GM19397 (cell line): ENCODE measurements around the gene PATZ1.

ENCODE experiments used
- ATAC-seq: cut with Tn5 transposase; IDR thresholded peaks from one replicate; pipeline ENCODE4 v1.9.1; 2021; ENCODE audit warnings: mild to moderate bottlenecking, moderate library complexity; ENCODE audit not compliant: unreplicated experiment

Gene PATZ1

DNA sequence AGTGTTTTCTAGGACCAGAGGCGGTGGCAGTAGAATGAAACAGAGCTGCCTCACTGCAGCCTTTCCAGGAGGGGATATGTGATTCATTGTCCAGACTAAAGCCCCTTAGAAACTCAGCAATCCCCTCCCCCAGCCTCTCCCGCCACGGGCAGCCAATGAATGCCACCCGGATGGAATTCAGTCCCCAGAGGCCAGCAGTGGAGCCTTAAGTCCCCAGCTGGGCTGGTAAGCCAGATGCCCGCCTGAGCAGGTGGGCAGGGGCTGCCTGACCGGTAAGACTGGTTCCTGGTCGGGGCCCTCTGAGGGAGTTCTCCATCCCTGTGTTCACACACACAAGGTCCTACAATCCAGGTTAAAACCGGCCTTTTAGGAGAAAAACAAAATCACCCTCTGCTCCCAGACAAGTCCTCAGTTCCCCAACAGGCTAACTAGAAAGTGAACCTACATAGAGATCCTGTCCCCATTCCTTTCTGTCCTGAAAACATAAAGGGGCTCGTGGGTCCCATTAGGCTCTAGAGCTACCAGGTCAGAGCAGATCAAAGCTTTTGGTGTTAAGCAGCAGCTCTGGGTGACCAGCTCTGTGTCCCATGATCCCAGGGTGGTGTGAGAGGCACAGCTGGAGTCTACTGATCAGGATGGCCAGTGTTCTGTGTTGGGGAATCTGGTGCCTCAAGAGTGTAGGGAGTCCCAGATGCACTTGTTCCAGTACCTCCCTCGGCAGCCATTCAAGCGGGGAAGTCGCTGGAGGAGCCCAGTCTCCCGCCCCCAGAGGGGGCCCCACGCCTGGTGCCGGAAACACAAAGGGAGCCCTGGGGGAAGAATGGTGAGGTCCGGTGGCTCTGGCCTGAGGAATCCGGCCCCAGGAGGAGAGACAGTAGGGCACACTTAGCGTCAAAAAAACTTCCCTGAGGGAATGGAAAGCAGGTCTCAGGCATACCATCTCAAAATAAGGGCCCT is 2.6 kb downstream of the PATZ1 start:
- no peak for ATAC-seq

DNA sequence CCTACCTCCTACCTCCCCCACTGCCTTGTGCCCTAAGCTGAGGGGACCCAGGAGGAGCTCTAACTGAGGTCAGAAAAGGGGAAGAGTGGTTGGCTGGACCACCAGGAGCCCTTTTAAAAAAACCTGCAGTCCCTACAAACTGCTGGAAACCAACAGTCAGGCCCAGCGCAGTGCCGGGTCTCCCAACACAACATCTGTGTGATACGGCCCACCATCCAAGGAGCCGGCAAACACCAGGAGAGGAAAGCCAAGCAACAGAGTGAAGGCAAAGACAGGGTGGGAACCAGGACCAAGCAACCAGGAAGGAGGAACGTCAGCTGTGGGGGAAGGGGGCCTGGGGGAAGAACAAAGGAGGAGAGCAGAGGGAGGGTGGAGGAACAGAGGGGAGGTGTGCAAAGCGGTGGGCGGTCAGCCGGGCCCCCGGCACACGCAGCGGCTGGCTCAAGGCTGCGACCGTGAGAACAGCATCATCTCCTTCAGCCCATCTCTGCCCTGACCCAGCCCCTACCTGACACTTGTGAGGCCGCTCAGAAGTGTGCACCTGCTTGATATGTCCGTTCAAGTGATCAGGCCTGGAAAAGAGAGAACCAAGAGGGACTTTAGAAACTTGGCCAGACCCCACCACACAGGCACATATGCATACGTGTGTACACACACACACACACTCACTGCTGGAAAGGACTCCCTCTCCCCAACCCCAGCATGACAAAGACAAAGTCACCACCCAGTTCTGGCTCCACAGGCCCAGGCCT is 3.6 kb downstream of the PATZ1 start:
- ATAC-seq: no peak

DNA sequence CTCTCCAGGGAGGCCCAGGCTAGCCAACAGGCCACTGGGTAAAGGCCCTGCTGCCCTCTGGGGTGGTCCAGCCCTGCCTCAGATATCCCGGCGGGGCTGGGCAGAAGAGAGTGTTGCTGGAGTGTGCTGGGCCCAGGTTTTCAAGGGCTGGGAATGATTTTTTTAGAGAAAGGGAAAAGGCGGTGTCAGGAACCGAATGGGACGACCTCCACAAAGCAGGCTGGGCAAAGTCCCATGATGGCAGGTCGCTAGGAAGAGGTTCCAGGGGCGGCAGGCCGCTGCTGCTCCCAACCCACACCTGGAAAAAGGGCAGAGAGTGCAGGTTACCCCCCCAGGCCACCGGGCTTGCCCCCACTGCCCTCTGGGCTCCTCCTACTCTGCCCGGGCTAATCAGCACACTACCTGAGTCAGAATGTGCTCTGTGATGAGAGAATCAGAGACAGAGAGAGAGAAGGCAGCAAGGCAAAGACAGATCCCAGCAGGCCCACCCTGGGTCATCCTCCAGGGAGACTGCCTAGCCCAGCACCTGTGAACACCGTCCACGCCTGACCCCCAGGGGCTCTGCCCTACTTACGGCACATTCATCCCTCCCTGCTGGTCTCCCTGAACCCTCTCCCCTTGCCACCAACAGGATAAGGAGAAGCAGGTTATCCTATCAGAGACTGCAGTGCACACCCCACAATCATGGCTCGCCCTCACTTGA is 4.6 kb downstream of the PATZ1 start:
- no peak for ATAC-seq

DNA sequence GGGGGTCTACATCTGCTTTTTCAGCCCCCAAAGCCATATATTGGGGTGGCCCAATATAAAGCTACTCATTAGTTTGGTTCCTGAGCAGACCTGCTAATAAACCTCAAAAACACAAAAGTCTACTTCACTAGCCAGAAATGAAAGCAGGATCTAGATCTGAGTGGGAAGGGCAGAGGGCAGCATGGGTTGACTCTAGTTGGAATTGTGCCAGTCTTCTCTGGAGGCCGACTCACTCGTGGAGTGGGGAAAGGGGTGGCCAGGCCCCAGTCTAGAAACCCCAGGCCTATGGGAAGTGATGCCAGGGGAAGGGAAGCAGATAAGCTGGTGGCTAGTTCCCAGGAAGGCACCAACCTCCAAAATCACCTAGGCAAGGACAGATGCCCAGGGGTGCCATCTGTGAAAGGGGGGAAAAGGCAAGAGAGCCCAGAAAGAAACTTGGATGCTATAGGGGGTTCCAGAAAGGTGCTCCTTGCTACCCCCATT is 5.3 kb downstream of the PATZ1 start:
- no peak for ATAC-seq

DNA sequence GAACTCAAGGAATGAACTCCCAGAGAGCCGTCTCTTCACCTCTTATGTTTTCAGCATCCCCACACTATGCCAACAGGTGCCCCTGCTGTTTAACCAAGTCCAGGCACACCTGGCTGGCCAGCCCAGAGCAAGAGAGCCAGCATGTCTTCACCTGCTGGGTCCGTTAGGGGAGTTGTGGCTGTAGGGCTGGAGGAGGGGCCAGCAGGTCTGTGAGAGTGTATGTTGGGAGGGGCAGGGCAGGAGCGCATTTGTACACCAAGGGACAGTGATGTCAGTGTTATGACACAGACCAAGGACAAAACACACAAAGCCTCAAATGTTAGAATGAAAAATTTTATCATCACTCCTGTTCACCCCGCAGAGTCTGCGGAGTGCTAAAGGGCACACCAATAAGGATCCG is 5.8 kb downstream of the PATZ1 start:
- ATAC-seq: no peak

DNA sequence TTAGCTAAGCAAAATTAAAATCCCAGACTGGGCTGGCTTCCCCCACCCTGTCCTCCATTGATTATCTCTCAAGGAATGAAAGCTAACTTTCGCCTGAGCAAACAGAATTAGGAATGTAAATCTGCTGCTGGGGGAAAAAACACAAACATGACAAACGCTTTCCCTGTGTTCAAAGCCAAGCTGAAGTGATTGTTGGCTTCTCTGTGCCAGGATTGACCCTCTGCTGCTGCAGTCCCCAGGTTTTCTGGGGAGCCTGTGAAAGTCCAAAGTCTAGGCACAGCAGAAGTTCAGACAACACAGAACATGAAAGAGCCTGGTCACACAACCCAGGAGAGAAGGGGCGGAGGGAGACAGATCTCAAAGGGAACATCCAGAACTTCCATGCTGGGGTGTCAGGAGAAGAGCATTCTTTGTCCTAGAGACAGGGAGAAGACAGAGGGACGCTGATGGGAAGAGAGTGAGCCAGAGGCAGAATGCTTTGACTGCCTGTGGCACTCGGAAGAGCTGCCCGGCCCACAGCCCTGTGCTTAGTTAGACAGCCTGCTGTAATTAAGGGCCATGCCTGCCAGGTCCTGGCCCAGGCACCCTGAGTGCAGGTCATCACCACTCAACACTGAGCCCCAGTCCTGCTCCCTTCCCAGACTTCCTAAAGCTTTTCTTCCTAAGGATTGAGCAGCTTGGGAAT is 6.9 kb downstream of the PATZ1 start:
- ATAC-seq: no peak

DNA sequence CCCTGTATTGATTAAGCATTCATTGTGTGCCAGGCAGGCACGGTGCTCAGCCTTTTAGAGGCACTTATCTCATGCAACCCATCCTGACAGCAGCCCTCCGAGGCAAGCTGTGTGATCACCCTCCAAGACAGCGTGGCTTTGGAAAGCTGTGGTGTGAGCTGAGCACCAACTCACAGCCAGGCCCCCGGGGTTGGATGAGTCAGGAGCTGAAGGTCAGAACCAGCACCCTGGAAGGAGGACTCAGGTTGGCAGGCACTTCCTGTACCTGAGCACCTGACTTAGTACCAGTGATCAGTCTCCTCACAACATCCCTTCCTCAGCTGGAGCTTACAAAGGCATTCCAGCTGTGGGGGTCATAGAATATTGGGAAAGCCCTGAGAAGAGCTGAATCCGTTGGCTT is 9.0 kb downstream of the PATZ1 start:
- ATAC-seq: no peak

DNA sequence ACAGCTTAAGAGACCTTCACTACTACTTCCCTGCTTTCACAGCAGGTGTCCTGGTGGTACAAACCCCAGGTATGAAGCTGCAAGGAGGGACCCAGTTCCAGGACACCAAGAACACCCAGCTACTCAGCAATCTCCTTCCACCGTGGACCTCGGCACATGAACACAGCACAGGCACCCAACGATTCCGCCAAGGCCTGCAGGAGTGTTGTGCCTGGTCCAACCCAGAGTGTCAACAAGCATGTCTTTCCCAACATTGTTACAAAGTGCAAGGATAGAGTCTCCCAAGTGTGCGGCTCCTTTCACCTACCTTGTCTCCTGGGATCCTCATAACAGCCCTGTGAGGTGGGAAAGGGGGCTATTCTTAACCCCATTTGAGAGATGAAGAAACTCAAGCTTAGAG is 11.8 kb downstream of the PATZ1 start:
- no peak for ATAC-seq

DNA sequence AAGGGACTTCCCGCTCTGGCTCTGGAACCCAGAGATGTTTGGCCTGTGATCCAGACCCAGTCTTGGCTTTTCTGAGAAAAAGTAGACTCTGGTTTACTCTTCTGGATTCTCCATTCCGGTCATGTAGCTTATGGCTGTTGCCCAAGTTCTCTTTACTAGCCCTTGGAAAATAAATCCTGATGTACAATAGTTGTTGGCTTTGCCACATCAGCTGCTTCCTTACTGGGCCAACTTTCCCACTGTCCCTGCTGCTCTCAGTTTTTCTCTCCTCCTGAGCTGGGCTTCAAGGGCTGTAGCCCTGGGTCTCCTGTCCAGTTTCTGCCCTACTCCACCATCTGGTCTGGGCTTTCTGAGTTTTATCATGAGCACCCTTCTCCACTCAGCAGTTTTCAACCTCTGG is 12.5 kb downstream of the PATZ1 start:
- ATAC-seq: no peak

DNA sequence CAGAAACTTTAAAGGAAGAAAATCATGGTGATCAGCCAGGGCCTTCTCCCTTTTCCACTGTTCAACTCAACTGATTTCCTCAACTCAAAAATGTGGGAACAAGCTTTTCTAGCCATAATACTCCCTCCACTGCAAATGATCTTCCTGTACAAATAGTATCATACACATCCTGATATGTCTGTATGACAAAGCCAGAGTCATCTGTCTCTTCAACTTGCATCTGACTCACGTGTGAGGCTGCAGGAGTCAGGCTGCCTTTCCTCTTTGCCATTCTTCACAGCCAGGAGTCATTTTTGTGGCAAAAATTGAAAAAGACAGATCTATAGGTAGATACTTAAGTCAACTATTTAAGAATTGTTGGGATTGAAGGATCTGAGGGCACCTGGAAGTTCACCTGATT is 13.3 kb downstream of the PATZ1 start:
- ATAC-seq: no peak

DNA sequence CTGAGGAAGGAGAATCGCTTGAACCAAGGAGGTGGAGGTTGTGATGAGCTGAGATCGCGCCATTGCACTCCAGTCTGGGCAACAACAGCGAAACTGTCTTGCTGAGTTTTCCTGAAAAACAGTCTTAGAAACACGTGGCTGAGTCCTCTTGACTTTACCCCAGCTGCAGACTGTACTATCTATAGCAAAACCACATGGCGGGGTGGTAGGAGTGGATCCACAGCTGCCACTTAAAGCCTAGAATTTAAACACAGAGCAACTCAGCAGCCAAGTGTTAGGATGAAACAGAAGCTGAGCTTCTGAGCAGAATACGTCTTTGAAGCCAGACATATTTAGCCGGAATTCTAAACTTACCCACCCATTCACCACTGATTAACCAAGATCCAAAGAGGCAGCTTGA is 14.1 kb downstream of the PATZ1 start:
- no peak for ATAC-seq

DNA sequence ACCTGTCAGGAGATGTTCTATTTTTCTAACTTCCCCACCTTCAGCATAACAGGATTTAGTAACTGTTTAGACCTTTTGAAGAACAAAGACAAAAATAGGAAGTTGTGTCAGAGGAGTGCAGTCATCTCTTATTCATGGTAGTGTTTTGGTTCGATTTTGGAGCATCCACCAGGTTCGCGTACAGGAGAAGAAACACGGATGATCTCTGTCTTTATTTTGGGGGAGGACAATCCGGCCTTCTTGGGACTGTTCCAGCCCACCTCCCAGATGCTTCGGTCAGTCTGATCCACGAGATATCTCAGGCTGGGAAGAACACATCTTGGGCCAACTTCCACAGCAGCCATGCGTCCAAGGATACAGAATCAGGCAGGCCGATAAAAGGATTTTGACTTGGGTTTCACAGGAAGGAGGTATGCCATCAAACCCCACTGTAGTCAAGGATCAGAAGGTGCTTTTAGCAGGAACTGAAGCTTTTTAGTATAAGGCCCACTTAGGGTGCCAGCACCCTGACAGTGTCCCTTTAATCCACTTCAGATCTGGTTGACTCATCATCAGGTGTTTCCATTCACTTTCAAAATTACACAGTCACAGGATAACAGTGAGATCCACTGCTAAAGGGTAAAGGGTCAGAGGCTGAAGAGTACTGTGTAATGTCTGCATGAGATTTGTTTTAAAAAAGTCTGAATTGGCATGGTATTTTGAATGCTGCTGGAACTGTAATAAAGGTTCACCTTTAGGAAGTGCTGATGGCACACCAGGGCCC is 16.5 kb downstream of the PATZ1 start:
- ATAC-seq: no peak

DNA sequence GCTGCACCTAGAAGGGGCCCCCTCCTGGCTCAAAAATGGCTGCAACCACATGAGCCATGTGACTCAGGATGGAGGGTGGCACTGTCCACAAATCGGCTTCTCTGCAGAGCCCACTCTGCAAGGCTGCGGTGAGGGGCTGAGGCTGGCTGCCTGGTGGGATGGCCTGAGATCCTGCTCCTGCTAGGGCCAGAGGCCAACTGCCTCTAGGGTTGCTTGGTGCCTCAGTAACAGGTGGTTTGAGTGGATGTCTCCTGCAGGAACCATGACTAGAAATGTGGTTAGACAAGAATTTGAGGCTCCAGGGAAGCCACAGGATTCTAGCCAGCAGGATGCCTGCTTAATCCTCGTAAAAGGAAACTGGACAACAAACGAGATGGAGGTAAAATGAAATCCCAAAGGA is 17.1 kb downstream of the PATZ1 start:
- no peak for ATAC-seq

DNA sequence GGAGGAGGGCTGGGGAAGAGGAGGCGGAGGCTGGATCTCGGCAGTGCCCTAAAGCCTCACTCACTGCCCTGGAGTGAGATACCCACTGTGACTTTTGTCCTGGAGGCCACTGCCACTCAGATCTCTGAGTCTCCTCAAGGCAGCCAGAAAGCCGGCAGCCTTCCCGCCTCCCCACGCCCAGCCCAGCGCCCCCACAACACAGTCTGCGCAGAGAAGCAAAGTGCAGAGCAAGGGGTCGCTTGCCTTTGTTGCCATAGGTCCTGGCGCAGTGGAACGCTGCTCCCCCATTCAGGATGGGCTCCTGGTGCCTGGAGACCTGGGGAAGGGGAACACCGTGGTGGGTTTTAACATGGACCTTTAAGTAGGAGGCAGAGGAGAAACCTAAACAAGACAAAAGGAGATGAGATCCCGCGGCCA is 17.6 kb downstream of the PATZ1 start:
- no peak for ATAC-seq

DNA sequence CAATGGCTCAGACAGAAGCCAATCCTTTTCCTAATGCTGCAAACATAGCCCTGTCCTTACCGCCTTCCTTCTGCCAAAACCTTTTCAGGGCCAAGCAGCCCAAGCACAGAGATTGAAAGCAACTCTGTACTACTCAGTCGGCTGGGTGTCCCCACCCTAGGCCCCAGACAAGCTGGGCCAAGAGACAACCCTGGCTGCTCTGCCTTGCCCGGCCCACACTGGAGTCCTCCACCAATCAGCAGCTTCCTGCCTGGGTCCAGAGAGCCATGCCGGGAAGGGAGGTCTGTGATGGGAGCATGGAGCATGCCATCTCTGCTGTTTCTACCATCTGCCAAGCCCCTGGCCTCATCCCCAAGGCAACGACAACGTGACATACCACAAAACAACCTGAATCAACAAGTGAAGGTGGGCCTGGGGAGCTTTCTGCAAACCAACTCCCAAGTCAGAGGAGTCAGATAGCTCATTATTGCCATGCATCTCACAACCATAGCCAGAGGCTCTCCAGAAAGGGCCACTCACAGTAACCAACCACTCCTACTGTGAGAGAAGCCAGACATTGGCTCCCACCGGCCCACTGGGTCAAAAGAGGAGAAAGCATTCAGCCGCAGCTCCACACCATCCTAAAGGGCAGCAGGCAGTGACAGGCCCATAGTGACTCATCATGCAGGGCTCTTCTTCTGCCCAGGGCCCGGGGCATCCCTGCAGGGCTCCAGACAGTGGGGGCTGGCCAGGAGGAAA is 18.2 kb downstream of the PATZ1 start:
- ATAC-seq: no peak

DNA sequence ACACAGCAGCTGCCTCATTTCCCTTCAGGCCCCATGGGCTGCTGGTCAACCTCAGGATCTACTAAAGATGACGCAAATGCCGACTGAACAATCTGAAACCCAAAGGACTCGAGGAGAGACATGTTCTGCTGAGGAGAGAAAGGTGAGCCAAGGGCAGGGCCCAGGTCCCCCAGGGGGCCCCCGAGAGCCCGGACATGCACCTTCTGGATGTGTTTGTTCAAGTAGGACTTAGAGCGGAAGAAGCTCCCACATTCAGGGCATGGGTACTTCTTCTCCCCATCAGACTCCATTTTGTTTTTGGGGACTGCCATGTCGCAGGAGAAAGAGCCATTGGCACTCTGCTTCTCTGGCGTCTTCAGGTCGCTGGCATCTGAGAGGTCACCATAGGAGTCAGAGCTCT is 19.3 kb downstream of the PATZ1 start:
- ATAC-seq: no peak

DNA sequence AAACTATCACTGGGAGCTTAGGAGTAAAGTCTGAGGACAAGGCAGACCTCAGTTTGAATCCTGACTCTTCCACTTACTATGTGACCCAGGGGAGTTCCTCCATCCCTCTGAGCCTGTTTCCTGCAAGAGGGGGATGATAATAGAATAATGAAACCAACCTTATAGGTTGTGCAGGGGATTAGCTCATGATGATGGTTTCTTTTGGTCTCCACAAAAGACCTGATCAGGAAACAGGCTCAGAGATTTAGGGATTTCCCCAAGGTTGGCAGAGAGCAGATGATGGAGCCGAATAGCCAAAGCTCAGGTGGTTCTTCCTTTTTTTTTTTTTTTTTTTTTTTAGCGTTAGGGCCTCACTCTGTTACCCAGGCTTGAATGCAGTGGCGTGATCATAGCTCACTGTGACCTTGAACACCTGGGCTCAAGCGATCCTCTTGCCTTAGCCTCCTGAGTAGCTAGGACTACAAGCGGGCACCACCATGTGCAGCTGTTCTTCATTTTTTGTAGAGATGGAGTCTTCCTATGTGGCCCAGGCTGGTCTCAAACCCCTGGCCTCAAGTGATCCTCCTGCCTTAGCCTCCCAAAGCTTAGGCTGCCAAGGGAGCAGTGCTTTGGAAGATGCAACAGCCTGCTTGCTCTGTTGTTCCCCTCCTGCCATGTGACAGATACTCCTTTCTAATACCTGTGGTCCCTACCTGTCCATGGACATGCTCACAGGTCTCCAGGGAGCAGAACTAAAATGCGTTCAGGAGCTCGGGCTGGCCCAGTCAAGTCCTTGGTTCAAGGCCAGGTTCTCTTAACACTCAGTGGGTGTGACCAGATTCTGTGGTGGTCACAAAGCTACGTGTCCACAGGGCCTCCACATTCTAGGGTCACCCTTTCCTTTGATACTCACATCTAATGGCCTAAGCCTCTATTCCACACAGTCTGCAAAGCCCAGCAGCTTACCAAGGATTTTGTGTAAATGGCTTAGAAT is 22.3 kb downstream of the PATZ1 start:
- no peak for ATAC-seq

DNA sequence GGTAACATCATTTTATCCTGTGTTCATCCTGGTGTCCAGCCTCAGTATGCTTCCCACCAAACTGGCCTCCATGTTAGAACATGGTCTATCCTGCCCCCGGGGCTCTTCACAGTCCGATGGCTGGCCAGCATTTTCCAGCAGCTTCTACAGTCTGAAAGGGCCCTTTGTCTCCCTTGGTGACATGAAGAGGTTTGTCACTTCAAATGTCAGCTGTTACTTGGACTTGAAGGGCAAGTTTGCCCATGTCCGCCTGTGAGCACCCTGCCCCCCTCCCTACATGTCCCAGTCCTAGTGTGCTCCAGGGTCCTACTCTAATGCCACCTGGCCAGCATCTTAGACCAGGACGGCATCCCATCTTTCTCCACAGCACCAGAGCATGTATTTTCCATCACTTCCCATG is 24.7 kb downstream of the PATZ1 start:
- ATAC-seq: no peak
